Activated CD8-positive, alpha-beta T cell treated with anti-CD3 and anti-CD28 coated beads for 36 hours (primary cell): ENCODE results near the gene EFNA5. TPM values are rescaled to one million over a fixed set of nuclear protein-coding genes. Genes with fewer than 3 reads are reported as not detected.

Experiments
- ATAC-seq: fragments of 200-7000 bp; cut with Tn5 transposase; one replicate; pipeline ENCODE4 v1.10.0; 2021; ENCODE audit warnings: mild to moderate bottlenecking, moderate library complexity
- CTCF ChIA-PET: fragments of 350-600 bp; sonication (Branson Sonifier 250); formaldehyde crosslinking; loops from one replicate; lab custom pipeline; 2021; ENCODE audit warnings: antibody characterized with exemption; lab: Charles Lee
- POLR2A ChIA-PET: fragments of 350-600 bp; sonication (Branson Sonifier 250); formaldehyde crosslinking; loops from one replicate; lab custom pipeline; 2021; ENCODE audit warnings: antibody characterized with exemption; lab: Charles Lee
- DNase-seq: peaks from one replicate; pipeline ENCODE4 v3.0.0-alpha.2; 2020
- H3K27ac Mint-ChIP-seq: one replicate; pipeline ENCODE4 v1.8.0; 2021; ENCODE audit warnings: mild to moderate bottlenecking, mixed read lengths
- H3K27me3 Mint-ChIP-seq: one replicate; pipeline ENCODE4 v1.8.0; 2021; ENCODE audit warnings: mixed read lengths
- H3K36me3 Mint-ChIP-seq: one replicate; pipeline ENCODE4 v1.8.0; 2021; ENCODE audit warnings: low read depth, mixed read lengths
- H3K4me1 Mint-ChIP-seq: one replicate; pipeline ENCODE4 v1.8.0; 2021; ENCODE audit warnings: low read depth, mixed read lengths
- H3K4me3 Mint-ChIP-seq: one replicate; pipeline ENCODE4 v1.8.0; 2021; ENCODE audit warnings: mild to moderate bottlenecking, moderate library complexity, mixed read lengths
- H3K9me3 Mint-ChIP-seq: one replicate; pipeline ENCODE4 v1.8.0; 2021; ENCODE audit warnings: mixed read lengths
- CTCF ChIP-seq: fragments of 200-600 bp; IDR thresholded peaks from one replicate; pipeline ENCODE4 v1.8.0; 2022; ENCODE audit warnings: antibody characterized with exemption, mild to moderate bottlenecking
- intact Hi-C: fragments of 100-400 bp; cut with micrococcal nuclease; formaldehyde crosslinking; loops from one replicate; pipeline ENCODE4 v1.10.0; 2022
- total RNA-seq, 2 experiments: library from RNA; stranded (reverse); gene quantifications; one replicate each; pipeline ENCODE4 v1.2.3, GENCODE V29; 2021

Gene EFNA5
- total RNA-seq, 2 experiments from 2014 or later, result not detected

GRCh38 chr5:107538331-107538730 is 132.4 kb downstream of the EFNA5 start:
- intact Hi-C loops, result no loop called here
- Mint-ChIP-seq H3K27me3 (peaks cover 6% of the 10 kb centered on the region), H3K36me3 (no peaks in the 10 kb centered on the region), H3K4me3 (no peak overlapping the region), H3K9me3 (no peaks in the 10 kb centered on the region), H3K27ac (no peak overlapping the region), H3K4me1 (peaks cover 5% of the 10 kb centered on the region)
- ChIA-PET POLR2A (interaction anchor here (0.6 to 1.2 kb wide), 2 partner anchors 21 to 496 kb away, joined by 3 read pairs; no protein-coding TSS in a partner anchor), CTCF (interaction anchor here (1.6 kb wide), 1 partner anchor 34 kb away, joined by 4 read pairs; no protein-coding TSS in a partner anchor)
- no peak for DNase-seq
- no peak for TF ChIP-seq CTCF
- ATAC-seq, result no peak

GRCh38 chr5:107535849-107536248 is 134.9 kb downstream of the EFNA5 start:
- CTCF ChIA-PET, result no interaction called here
- Mint-ChIP-seq H3K4me3 (no peak overlapping the region), H3K36me3 (no peaks in the 10 kb centered on the region), H3K9me3 (no peaks in the 10 kb centered on the region), H3K27ac (no peak overlapping the region), H3K27me3 (peaks cover 9% of the 10 kb centered on the region), H3K4me1 (peaks cover 5% of the 10 kb centered on the region)
- no peak for TF ChIP-seq CTCF
- DNase-seq (no peak), ATAC-seq (no peak)
- POLR2A ChIA-PET, result no interaction called here
- intact Hi-C loops, result no loop called here

GRCh38 chr5:107533910-107534876 is 136.5 kb downstream of the EFNA5 start:
- TF ChIP-seq CTCF, result no peak
- H3K27ac Mint-ChIP-seq, result no peak overlapping the region
- intact Hi-C loops, result no loop called here
- peaks cover 5% of the 10 kb centered on the region for H3K4me1 Mint-ChIP-seq
- H3K27me3 Mint-ChIP-seq, result peaks cover 6% of the 10 kb centered on the region
- H3K4me3 Mint-ChIP-seq, result no peak overlapping the region
- ATAC-seq, result no peak
- no peak for DNase-seq
- H3K36me3 Mint-ChIP-seq, result no peaks in the 10 kb centered on the region
- no peaks in the 10 kb centered on the region for H3K9me3 Mint-ChIP-seq
- ChIA-PET POLR2A (no interaction called here), CTCF (interaction anchor here (0.9 kb wide), 1 partner anchor 38 kb away, joined by 3 read pairs; no protein-coding TSS in a partner anchor)

- DNase-seq, result no peak
- CTCF ChIA-PET, result no interaction called here
- ATAC-seq, result no peak
- TF ChIP-seq CTCF, result no peak
- POLR2A ChIA-PET, result no interaction called here
- Mint-ChIP-seq H3K4me3 (no peak overlapping the region), H3K27me3 (peaks cover 8% of the 10 kb centered on the region), H3K9me3 (no peaks in the 10 kb centered on the region), H3K27ac (no peak overlapping the region), H3K36me3 (no peaks in the 10 kb centered on the region), H3K4me1 (no peaks in the 10 kb centered on the region)
- intact Hi-C loops, result no loop called here
Measured at GRCh38 chr5:107532916-107533315, 137.8 kb downstream of the EFNA5 start.
